ENCODE data around the gene SCARB1. TPM values are rescaled to one million over a fixed set of nuclear protein-coding genes. Genes with fewer than 3 reads are reported as not detected.
"Not testable (repeated sequence)": the region's sequence is repeated elsewhere in the genome, so short reads cannot be mapped to it uniquely, and the experiment has no call there.

The SCARB1 gene
- total RNA-seq, 1 donor from 2014 or later = 10.2 TPM

DNA sequence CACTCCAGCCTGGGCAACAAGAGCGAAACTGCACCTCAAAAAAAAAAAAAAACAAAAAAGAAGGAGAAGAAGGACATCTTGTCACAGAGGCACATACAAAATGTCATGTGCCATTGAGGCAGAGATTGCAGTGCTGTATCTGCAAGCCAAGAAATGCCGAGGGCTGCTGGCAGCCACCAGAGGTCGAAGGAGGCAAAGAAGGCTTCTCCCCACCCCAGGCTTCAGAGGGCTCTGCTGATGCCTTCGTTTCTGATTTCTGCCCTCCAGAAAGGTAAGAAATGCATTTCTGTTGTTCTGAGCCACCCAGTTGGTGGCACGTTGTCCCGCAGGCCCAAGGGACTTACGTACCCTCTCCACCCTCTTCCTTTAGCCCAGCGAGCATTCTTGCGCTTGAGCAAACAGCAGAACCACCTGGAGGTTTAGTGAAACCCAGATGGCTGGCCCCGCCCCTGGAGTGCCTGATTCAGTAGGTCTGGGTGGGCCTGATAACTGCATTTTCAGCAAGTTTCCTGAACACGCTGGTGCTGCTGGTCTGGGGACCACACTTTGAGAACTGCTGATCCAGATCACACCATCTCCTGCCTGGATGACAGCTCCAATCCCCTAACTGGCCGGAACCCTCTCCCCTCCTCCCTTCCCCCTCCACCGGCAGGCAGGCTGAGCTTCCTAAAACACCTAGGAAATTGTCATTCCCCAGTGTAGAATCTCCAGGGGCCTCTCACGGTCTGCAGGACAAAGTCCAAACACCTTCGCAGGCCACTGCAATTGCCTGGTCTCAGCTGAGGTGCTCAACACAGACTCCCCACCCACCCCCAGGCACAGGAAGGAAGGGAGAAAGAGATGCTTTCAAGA is 21.1 kb upstream of the SCARB1 start:
- intact Hi-C loops (cut with micrococcal nuclease) = no loop called here

DNA sequence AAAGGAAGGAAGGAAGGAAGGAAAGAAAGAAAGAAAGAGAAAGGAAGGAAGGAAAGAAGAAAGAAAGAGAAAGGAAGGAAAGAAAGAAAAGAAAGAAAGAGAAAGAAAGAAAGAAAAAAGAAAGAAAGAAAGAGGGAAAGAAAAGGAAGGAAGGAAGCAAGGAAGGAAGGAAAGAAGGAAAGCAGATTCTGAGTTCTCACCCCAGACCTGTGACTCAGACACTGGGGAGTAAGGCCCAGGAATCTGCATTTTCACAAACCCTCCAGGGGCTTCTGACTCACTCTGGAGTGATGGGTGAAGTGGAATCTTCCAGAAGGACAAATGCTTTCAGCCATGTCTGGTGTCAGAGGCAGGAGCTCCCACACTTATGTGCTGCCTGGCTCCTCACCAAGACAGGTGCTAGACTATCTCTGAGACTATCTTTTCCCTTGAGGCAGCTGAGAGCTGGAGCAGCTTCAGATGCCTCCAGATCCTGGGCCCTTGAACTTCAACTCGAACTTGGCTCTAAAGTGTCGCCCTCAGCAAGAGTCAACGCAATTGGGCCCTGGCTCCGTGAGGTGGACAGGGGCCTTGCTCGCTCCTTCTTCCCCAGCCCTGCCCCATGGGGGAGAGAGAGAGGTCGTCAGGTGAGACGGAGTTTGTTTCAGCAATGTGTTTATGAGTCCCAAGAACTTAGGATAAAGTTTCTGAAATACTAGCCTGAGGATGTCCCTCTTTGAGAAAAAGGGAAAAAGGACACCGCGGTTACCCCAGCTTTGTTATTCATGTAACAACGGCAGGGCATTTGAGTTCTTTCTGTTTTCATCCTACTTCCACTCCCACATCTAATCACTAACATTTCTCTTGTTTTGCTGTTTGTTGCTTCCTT is 19.8 kb upstream of the SCARB1 start:
- intact Hi-C loops (cut with micrococcal nuclease) = no loop called here

DNA sequence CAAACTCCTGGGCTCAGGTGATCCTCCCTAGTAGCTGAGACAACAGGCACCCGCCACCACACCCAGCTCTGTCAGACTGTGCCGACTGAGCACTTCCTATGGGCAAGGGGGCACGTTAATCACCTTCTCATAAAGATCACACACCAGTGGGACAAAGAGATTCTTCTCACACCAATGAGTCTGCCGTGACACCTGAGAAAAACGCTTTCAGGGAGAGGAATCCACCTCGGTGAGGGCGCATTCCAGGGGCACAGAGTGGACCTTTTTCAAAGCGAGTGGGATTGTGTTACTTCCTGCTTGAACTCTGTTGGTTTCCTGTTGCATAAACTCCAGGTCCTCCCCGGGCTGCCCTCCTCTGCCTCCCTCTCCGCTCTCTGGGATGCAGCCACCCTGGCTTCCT is 17.5 kb upstream of the SCARB1 start:
- intact Hi-C loops (cut with micrococcal nuclease) = no loop called here

DNA sequence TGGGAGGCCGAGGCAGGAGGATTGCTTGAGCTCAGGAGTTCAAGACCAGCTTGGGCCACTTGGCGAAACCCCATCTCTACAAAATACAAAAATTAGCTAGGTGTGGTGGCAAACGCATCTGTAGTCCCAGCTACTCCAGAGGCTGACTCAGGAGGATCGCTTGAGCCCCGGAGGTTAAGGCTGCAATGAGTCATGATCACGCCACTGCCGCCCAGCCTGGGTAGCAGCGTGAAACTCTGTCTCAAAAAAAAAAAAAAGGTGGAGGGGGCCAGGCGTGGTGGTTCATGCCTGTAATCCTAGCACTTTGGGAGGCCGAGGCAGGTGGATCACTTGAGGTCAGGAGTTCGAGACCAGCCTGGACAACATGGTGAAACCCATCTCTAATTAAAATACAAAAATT is 16.7 kb upstream of the SCARB1 start:
- intact Hi-C loops (cut with micrococcal nuclease) = not testable (repeated sequence)

DNA sequence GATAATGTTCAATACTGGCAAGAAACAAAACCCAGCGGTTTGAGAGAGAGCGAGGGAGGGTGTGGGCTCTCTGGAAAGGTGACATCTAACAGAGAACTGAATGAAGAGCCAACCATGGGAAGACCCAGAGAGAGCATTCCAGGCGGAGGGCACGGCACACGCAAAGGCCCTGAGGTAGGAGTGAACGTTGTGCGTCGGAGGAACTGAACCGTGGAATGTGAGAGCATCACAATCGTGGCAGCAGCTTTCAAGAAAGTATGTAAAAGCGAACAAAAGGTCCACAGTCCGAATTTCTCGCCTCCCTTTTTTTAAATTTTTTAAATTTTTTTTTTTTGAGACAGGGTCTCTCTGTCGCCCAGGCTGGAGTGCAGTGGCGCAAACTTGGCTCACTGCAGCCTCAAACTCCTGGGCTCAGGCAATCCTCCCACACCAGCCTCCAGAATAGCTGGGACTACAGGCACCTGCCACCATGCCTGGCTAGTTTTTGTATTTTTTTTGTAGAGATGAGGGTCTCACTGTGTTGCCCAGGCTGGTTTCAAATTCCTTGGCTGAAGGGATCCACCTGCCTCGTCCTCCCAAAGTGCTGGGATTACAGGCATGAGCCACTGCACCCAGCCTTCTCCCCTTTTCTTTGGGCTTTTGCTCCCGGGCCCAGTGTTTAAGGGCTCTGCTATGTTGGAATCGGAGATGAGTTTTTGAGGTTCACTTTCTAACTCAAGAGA is 15.3 kb upstream of the SCARB1 start:
- intact Hi-C loops (cut with micrococcal nuclease) = no loop called here

DNA sequence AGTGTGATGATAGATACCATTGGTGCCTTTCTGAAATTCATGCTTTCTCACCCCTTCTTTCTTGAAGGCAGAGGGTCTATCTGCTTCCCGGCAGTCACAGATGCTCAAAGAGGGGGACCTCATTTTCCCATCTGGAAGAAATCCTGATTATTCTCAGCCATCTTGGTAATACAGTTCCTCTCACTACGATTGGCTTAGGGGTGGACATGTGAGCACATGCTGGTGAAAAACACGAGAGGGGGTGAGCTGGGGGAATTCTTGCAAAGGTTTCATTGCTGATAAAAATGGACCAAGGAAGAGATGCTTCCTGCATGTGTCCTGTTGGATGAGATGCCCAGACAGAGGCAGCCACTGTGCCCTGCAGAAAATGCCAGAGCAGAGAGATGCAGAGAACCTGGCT is 13.8 kb upstream of the SCARB1 start:
- intact Hi-C loops (cut with micrococcal nuclease) = no loop called here

DNA sequence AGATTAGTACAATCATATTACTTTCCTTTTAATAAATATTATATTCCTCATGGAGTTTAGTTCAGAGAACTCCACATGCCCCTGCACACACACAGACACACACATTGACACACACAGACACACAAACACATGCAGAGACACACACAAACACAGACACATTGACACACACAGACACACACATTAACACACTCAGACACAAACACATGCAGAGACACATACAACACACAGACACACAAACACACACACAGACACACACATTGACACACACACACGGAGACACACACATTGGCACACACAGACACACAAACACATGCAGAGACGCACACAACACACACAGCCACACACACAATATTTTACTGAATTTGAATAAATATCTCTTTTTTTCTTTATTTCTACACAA is 12.5 kb upstream of the SCARB1 start:
- intact Hi-C loops (cut with micrococcal nuclease) = no loop called here

DNA sequence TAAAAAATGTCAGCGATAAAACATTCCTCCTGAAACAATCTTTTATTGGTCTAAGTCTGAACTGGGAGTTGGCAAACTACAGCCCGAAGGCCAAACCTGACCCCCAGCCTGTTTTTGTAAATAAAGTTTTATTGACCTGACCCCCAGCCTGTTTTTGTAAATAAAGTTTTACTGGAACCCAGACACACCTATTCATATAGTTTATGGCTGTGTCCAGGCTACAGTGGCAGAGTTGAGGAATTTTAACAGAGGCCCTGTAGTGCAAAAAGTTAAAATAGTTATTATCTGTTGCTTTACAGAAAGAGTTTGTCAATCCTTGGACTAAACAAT is 12.1 kb upstream of the SCARB1 start:
- intact Hi-C loops (cut with micrococcal nuclease) = no loop called here

DNA sequence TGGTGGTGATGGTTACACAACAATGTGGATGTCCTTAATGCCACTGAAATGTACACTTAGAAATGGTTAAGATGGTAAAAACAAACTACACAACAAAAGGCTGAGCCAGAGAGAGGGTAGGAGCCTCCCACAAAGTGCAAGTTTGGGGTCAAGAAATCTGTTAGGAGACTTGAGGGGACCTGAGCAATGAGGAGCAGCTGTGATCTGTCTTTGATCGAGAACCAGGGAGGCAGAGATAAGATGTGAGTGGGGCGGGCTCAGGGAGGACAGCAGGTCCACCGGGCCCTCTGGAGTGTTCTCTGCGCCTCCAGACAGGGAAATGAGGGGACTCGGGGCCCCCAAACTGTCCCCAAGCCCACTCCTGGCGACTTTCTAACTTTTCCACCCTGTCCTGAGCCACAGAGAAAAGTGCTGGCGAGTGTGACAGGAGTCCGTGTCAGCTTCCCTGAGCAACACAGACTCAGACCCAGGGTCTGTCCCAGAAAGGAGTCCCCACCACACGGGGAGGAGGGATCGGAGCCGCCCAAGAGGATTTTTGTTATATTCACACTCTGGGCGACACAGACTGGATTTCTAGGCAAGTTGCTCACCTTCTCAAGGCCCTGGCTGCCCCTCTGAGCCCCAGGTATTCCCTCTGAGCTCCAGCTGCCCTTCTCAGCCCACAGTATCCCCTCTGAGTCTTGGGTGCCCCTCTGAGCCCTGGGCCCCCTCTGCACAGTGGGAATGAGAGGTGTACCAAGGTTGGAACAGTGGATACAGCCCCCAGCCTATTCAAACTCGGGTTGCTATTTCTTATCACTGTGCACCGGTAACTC is 11.5 kb upstream of the SCARB1 start:
- intact Hi-C loops (cut with micrococcal nuclease) = no loop called here

DNA sequence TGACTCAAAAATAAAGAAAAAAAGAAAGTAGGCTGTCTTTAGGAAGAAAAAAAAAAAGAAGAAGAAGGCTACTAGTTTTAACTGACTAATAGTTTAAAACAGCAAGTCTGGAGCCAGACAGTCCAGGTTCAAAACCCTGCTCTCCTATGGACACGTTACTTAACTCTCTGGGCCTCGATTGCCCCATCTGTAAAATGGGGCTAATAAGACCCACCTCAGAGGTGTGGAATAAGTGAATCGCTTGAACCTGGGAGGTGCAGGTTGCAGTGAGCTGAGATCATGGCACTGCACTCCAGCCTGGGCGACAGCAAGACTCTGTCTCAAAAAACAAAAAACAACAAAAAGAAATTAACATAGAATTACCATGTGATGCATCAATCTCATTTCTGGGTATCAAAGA is 10.5 kb upstream of the SCARB1 start:
- intact Hi-C loops (cut with micrococcal nuclease) = no loop called here

DNA sequence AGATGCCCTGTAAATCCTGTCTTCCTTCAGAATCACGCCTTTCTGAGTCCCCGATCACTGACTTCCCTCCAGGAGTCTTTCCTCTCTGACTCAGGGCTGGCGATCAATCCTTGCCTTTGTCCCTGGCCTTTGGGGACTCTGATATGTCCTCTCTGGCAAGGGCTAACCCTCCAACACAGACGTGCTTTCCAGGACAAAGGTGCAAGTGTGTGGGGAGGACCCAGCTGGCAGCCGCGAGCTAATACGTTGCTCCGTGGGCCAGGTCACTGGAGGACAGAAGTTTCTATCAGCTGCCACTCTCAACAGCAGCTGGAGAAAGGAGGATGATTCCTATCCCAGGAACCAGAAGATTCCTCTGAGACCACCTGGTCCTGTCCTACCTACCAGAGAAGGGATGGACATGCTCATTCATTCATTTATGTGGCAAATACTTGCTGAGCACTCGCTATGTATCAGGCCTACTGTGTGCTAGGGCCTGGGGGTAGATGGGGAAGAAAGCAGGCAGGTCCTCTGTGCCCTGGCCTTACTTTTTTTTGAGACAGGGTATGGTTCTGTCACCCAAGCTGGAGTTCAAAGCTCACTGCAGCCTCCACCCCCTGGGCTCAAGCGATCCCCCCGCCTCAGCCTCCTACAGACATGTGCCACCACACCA is 8.5 kb upstream of the SCARB1 start:
- intact Hi-C loops (cut with micrococcal nuclease) = no loop called here

DNA sequence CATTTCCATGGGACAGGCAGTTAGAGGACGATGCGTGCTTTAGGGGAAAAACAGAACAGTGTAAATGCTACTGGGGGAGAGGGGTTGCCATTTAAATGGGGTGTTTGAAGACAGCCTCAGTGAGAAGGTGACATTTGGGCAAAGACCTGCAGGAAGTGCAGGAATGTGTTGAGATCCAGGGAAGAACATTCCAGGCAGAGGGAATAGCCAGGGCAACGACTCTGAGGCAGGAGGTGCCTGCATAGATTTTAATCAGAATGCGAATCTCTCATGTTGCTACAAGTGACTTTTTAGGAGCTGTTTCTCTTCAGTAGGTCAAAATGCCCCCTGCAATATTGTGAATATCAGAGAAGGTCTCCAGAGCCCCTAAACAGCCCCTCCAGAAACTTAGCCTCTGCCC is 7.6 kb upstream of the SCARB1 start:
- intact Hi-C loops (cut with micrococcal nuclease) = no loop called here

DNA sequence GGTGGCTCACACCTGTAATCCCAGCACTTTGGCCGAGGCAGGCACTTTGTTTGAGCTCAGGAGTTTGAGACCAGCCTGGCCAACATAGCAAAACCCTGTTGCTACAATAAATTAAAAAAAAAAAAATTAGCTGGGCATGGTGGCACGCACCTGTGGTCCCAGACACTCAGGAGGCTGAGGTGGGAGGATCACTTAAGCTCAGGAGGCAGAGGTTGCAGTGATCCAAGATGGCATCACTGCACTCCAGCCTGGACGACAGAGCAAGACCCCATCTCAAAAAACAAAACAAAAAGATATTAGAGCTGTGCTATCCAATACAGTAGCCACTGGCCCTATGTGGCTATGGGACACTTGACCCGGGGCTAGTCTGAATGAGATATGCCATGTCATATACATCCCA is 6.9 kb upstream of the SCARB1 start:
- intact Hi-C loops (cut with micrococcal nuclease) = no loop called here

DNA sequence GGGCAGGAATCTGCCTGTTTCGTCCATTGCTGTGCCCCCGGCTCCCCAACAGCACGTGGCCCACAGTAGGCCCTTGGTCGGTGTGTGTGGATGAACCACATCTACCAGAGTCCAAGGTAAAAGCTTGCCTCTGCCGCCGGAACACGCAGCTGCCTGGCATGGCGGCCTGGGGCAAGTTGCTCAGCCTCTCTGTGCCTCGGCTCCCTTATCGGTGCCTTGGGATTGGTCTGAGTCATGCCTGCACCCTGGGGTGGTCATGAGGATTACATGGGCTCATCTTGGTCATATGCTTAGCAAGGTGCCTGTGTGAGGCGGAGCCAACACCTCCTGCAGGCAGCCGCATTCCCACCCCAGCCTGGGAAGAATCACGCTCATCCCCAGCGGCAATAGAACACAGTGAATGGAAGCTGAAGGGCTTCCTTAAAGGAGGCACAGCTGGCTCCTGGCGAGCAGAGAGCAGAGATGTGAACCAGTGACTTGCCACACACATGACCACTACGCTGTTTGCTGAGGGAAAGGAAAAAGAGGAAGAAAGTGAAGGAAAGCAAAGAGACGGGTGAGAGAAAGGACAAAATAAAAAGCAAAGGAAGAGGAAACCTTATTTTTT is 5.5 kb upstream of the SCARB1 start:
- intact Hi-C loops (cut with micrococcal nuclease) = no loop called here

DNA sequence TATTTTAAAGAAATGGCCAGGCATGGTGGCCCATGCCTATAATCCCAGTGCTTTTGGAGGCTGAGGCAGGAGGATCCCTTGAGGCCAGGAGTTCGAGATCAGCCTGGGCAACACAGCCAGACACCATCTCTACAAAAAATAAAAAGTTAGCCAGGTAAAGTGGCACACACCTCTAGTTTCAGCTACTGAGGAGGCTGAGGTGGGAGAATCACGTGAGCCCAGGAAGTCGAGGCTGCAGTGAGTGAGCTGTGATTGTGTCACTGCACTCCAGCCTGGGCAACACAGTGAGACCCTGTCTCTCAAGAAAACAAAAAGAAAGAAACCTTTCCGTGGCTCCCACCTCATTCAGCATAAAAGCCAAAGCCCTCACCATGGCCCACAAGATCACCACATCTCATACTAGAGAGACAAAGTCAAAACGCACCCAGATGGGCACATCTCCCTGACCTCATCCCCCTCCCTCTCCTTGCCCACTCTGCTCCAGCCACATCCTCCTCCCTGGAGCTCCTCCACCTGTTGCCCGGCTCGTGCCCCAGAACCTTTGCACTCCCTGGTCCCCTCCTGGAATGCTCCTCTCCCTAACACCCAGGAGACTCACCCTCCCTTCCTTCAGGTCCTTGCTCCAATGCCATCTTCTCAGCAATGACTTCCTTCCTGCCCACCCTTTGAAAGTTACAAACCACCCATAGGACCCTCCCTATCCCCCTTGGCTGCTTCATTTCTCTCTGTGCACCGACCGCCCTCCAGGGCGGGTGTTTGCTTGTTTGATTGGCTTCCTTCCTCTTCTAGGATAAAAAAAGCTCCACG is 4.8 kb upstream of the SCARB1 start:
- intact Hi-C loops (cut with micrococcal nuclease) = no loop called here

DNA sequence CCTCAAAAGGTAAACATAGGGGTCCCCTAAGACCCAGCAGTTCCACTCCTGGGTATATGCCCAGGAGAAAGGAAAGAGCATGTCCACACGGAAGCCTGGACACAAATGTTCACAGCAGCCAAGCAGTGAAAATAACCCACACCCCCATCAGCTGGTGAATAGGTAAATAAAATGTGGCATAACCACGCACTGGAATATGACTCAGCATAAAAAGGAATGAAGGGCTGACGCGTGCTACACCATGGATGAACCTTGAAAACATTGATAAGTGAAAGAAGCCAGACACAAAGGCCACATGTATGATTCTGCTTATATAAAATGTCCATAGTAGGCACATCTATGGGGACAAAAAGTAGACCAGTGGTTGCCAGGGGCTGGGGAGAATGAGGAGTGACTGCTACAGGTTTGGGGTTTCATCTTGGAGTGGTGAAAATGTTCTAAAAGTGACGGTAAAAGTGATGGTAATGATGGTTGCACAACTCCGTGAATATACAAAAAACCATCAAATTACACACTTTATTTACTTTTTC is 3.8 kb upstream of the SCARB1 start:
- intact Hi-C loops (cut with micrococcal nuclease) = no loop called here

DNA sequence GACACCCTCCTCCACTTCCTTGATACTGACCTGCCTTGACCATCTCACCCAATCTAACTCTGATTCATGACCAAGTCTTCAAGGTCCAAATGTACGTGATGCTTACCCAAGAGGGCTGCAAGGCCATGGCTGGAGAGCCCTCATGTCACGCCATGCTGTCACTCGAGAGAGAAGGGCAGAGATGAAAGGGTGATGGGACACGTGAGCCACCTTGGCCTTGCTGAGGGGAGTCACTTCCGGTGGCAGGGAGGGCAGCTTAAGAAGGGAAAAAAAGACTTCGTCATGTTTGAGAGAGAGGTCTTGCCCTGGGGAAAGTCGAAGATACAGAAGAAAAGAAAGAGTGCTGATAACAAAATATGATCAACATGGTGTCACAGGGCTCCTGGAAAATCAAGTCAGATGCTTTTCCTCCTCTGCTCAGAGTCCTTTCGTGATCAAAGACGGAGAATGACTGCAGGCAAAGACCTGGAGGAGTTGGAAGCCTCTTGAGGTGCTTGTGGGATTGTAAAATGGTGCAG is 3.3 kb upstream of the SCARB1 start:
- intact Hi-C loops (cut with micrococcal nuclease) = no loop called here

DNA sequence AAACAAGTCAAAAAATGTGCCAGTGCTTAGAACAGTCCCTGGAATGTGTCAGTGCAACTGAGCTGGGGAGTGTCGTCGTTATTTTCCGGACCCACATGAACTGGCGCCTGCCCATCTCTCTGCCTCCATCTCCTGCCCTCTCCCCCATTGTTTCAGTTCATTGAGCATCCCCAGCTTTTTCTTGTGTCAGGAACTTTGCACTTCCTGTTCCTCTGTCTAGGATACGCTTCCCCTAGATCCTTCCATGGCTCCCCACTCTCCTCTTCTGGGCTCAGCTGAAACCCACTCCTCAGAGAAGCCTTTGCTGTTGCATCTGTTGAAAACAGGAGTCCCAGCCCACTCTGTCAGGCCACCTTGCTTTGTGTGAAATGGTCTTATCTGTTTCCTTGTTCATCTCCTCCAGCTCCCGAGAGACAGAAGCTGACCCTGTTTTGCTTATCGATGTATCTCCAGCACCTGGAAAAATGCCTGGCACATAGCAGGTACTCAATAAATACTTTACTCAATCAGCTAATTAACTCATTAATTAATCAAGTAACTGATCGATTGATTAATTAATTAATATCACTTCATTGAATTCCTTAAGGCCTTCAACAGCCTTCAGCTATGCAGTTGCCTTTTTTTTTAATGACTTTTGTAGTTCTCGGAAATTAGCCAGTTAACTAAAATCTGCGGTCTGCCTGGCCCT is 2.7 kb upstream of the SCARB1 start:
- intact Hi-C loops (cut with micrococcal nuclease) = no loop called here

All from T-helper 2 cell treated with Interferon-gamma antibody and Interleukin-4, amounts not matched to agents 100 ng/mL and 5 ng/mL, for 36 hours (primary cell).